ENCODE data around the gene HIVEP1. TPM values are rescaled to one million over a fixed set of nuclear protein-coding genes. Genes with fewer than 3 reads are reported as not detected.

HIVEP1 gene
- total RNA-seq, 1 donor from 2014 or later = 13.7 TPM

DNA sequence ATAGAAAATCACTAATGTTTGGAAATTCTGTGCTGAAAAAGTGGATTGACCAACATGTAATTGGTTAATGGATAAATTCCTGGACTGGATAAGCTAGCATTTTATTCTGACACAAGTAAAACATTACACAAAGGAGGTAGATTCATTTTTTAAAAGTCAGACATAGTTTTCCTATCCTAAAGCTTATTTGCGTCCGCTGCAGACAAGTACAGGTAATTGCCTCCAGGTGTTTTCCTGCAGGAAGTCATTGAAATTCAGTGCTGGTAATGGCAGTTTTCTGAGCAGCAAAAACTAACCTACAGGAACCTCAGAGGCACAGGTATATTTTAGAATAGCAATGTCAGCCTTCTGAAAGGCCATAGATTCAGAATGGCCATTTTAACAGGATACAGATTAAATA is 20.0 kb upstream of the HIVEP1 start:
- intact Hi-C loops (cut with micrococcal nuclease) = no loop called here
- TF ChIP-seq, protein P1, sequence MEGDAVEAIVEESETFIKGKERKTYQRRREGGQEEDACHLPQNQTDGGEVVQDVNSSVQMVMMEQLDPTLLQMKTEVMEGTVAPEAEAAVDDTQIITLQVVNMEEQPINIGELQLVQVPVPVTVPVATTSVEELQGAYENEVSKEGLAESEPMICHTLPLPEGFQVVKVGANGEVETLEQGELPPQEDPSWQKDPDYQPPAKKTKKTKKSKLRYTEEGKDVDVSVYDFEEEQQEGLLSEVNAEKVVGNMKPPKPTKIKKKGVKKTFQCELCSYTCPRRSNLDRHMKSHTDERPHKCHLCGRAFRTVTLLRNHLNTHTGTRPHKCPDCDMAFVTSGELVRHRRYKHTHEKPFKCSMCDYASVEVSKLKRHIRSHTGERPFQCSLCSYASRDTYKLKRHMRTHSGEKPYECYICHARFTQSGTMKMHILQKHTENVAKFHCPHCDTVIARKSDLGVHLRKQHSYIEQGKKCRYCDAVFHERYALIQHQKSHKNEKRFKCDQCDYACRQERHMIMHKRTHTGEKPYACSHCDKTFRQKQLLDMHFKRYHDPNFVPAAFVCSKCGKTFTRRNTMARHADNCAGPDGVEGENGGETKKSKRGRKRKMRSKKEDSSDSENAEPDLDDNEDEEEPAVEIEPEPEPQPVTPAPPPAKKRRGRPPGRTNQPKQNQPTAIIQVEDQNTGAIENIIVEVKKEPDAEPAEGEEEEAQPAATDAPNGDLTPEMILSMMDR (IDR thresholded peaks at IDR 0.05; ENCODE audit: borderline replicate concordance) = no peak
- no peak for DNase-seq
- Histone ChIP-seq H3K9me3 (replicated peaks) (no peaks in the 10 kb centered on the region), H3K4me3 (no peak overlapping the region), H3K36me3 (no peaks in the 10 kb centered on the region), H3K27ac (replicated peaks) (no peak overlapping the region), H3K27me3 (ENCODE audit: low read depth) (no peaks in the 10 kb centered on the region), H3K4me1 (no peaks in the 10 kb centered on the region)

DNA sequence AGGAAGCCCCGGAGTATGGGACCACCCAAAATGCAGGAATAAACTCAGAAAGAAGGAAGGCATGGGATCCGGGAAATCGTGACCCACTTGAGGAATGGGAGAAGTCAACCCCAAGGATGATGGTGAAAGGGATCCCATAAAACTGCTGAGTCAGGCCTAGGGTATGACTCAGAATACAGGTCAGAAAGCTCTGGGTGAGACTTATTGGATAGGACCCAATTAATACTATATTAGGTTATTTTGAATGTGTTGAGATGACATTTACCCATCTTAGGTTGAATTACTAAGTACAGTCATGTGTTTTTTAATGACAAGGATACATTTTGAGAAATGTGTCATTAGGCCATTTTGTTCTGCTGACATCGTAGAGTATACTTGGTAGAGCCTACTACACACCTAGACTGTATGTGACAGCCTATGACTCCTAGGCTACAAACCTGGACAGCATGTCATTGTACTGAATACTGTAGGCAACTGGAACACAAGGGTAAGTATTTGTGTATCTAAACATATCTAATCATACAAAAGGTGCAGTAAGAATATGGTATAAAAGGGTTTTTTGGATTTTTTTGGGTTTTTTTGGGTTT is 17.1 kb upstream of the HIVEP1 start:
- Histone ChIP-seq H3K36me3 (no peaks in the 10 kb centered on the region), H3K9me3 (replicated peaks) (no peaks in the 10 kb centered on the region), H3K4me3 (no peak overlapping the region), H3K4me1 (peaks cover 5% of the 10 kb centered on the region), H3K27ac (replicated peaks) (no peak overlapping the region), H3K27me3 (ENCODE audit: low read depth) (no peaks in the 10 kb centered on the region)
- intact Hi-C loops (cut with micrococcal nuclease) = no loop called here
- DNase-seq = no peak
- TF ChIP-seq, protein P1 (IDR thresholded peaks at IDR 0.05; ENCODE audit: borderline replicate concordance) = no peak

- Histone ChIP-seq H3K27ac (replicated peaks) (no peak overlapping the region), H3K27me3 (ENCODE audit: low read depth) (no peaks in the 10 kb centered on the region), H3K4me1 (peaks cover 16% of the 10 kb centered on the region), H3K4me3 (no peak overlapping the region), H3K9me3 (replicated peaks) (no peaks in the 10 kb centered on the region), H3K36me3 (no peaks in the 10 kb centered on the region)
- intact Hi-C loops (cut with micrococcal nuclease) = no loop called here
- TF ChIP-seq, protein P1 (IDR thresholded peaks at IDR 0.05; ENCODE audit: borderline replicate concordance) = no peak
- no peak for DNase-seq
Observed at GRCh38 chr6:11996751-11997150, 15.4 kb upstream of the HIVEP1 start.

- Histone ChIP-seq H3K27me3 (ENCODE audit: low read depth) (no peaks in the 10 kb centered on the region), H3K27ac (replicated peaks) (no peak overlapping the region), H3K36me3 (no peaks in the 10 kb centered on the region), H3K4me1 (peaks cover 16% of the 10 kb centered on the region), H3K4me3 (no peak overlapping the region), H3K9me3 (replicated peaks) (no peaks in the 10 kb centered on the region)
- intact Hi-C loops (cut with micrococcal nuclease) = no loop called here
- TF ChIP-seq, protein P1 (IDR thresholded peaks at IDR 0.05; ENCODE audit: borderline replicate concordance) = no peak
- no peak for DNase-seq
Observed at GRCh38 chr6:11999246-11999645, 12.9 kb upstream of the HIVEP1 start.

- intact Hi-C loops (cut with micrococcal nuclease) = no loop called here
- H3K4me3 ChIP-seq = no peak overlapping the region
- H3K36me3 ChIP-seq = no peaks in the 10 kb centered on the region
- TF ChIP-seq, protein P1 (IDR thresholded peaks at IDR 0.05; ENCODE audit: borderline replicate concordance) = no peak
- H3K27me3 ChIP-seq (ENCODE audit: low read depth) = no peaks in the 10 kb centered on the region
- no peak overlapping the region for H3K27ac ChIP-seq (replicated peaks)
- no peaks in the 10 kb centered on the region for H3K9me3 ChIP-seq (replicated peaks)
- no peak for DNase-seq
- H3K4me1 ChIP-seq = peaks cover 16% of the 10 kb centered on the region
Observed at GRCh38 chr6:12000174-12000573, 11.9 kb upstream of the HIVEP1 start.

Measured in left ventricle myocardium inferior (tissue), 1 donor.